GM18508 (cell line): ENCODE measurements around the gene KHNYN.
A peak's percentile ranks its signal among the peaks of the same experiment; 100 is the strongest.
"Not testable (repeated sequence)": the region's sequence is repeated elsewhere in the genome, so short reads cannot be mapped to it uniquely, and the experiment has no call there.

Experiments
- ATAC-seq: cut with Tn5 transposase; IDR thresholded peaks from one replicate; pipeline ENCODE4 v1.9.1; 2021; ENCODE audit warnings: moderate number of reproducible peaks; ENCODE audit not compliant: insufficient read depth, unreplicated experiment

The KHNYN gene

DNA sequence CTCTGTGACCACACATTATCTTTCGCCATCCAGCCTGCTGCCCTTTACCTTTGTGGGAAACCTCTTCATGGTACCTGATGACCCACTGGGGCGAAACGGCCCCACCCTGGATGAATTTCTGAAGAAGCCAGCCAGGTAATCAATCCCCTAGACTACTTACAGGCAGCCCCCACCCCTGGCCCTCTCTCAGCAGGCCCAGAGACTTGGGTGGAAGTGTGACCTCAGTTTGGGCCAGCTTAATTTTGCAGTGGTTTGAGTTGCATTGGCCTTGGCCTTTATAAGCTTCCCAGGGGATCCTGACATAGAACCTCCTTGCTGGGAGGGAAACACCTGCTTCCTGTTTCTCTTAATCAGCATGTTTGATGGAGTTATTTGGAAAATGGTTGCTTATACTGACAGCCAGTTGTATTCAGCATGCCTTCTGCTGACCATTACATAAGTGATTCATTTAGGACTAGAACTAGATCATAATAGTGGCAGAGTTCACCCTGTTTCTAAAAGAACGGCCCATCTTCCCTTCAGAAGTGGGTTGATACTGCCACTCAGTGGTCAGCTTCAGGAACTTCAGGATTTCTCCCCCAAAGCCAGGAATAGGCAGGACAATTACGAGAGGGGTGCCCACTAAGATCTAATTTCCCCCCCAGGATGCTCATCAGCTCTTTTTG is 6.7 kb downstream of the KHNYN start:
- ATAC-seq: no peak

DNA sequence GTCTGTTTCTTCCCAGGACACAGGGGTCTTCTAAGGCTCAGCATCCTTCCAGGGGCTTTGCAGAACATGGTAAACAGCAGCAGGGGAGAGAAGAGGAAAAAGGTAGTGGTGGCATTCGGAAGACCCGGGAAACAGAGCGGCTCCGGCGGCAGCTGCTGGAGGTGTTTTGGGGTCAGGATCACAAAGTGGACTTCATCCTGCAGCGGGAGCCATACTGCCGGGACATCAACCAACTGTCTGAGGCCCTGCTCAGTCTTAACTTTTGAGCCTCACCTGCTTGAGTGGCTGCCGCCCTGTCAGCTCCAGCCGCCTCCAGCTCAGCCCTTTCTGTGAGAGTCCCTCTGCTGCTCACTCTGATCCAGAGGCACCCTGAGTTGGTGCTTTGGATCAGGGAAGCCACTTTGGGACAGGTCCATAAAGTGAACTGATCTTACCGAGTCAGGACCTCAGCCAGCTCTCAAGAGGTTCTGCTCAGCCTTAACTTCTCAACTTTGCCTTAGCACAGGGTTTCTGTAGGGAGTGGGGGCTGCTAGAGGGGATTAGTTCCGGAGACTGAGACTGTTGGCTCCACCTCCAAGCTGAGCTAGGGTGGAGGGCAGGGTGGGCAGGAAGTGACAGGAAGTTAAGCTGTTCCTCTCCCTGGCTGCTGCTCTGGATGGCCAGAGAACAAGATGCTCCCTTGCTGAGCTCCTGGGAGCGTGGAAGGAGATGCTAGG is 7.4 kb downstream of the KHNYN start:
- ATAC-seq: no peak

DNA sequence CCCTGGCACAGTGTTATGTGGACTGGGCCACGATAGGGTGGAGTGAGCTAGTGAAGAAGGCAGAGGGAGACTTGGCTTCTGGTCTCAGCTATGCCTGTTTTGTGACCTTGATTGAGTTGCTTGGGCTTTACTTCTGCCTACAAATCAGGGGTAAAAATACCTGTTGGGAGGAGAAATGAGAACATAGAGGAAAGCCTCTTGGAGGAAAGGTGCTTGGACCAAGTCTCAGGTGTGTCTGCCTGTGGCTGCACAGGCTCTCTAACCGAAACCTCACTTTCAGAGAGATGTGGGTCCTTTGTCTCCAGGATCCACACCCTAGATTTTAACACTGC is 7.9 kb downstream of the KHNYN start:
- ATAC-seq: no peak

DNA sequence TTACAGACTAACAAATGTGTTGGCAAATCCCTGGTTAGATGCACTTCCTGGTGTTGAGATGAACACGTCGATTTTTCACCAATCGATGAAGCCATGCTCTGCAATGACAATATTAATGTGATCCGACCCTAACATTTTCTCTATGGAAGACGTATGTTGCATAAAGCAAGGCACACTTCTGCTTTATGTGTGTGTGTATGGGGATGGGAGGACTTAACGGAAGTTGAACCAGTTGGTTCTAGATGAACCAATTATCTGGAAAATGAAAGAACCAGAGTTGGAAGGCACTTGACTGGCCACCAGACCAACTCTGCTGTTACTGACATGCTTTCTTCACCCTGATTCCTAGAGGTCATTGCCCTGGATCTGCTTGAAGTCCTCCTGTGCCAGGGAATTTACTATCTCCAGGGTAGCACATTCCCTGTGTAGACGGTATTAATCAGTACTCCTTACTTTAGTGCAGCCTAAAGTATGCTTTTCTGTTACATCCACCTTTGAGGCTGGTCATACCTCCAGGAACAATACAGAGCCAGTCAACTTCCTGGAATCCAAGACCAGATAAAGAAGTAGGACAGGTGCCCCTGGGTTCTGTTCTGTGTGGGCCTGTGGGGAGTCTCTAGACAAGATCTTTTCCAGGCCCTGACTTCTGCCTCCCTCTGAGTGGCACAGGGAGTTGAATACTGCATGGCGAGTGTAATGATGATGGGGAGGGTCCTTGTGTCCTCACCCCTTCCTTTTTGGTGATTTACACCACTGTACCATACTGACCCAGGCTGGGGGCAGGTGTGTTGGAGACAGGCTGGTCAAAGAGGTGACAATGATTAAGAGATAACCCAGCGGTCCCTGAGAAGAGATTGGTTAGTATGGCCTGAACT is 8.7 kb downstream of the KHNYN start:
- ATAC-seq: no peak

DNA sequence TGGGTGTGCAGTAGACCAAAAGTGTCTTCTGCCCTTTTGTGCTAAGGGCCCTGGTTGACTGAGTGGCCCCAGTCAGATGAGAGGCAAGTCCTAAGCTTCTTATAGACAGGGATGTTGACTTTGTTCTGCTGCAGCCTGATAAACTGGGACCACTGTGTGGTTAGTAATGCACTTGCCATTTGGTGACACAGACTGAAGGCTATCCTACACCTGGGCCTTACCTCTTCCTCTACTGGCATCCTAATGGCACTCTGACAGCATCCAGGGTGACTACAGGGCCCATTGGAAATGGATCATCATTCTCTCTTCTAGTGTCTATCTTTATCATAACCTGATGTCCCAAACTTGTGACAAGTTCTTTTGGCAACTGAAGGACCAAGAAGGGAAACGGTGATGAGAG is 9.5 kb downstream of the KHNYN start:
- no peak for ATAC-seq

DNA sequence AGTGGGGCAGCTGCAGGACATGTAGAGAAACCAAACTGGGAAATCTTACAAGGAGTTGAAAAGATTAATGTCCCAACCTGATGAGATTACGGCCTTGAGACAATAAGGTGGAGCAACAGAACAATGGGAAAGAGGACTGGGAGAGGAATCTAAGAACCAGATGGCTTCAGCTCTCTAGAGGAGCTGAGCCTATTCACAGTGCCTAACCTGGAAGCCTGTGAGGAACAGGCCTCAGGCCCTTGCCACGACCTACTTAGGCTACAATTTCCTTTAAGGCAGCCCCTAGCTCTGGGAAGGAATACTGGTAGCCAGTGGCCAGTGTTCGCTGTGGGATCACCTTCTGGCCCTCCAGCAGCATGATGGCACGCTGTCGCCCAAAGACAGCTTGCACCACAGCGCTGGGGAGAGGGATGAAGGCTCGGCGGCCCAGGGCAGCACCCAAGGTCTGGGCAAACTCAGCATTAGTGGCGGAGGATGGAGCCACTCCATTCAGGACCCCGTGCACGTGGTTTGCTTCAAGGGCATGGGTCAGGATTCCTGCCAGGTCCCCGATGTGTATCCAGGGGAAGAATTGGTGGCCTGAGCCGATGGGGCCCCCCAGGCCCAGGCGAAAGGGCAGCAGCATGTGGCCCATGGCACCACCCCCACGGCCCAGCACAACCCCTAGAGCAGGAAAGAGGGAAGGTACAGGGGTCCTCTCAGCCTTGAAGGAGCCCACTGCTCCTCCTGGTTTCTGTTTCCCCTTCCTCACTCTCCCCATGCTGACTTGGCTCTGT is 10.3 kb downstream of the KHNYN start:
- no peak for ATAC-seq

DNA sequence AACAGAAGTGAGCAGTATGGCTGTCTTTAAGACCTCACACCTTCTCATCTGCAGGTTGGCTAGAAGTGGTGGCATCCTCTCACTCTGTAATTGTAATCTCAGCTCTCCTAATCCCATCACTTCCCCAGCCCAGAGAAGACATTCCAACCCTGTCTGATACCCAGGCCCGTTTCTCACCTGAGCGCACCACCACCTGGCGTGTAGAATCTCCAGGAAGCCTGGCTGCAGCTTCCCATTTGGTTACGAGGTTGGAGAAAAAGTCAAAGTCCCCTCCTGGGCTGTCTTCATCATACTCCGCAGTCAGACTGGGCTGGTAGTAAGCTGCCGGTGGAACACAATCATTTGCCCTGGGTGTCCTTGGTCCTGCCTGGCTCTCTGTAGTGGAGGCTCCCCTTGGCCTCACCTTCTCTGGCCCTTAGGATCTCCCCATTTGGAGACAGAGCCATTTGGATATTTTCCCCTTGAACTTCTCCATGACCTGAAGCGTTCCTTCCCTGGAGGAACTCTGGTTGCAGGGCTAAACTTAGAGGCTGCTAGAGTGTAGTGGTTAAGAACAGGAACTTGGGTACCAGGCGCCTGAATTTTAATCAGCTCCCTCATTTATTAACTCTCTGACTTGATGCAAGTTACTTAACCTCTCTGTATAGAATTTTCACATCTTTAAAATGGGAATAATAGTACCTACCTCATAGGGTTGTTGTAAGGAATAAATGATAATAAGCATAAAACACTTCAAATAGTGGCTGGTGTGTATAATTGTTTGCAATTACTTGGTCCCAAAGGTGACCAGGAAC is 11.0 kb downstream of the KHNYN start:
- no peak for ATAC-seq

DNA sequence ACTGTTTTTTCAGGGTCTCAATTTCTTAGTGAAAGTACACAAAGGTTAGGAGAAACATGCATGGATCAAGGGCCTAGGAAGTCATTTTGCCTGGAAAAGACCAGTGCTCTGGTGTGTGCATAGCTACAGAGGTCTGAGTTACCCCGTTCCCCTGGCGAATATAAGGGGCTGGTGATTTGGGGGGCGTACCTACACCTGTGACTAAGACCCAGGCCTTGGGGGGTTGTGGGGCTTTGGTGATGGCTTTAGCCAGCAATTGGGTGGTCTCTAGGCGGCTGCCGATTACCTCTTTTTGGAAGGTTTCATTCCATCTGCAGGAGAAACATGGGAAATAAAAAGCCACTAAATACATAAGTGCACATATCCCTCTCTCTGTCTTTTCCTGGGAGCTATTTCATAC is 11.7 kb downstream of the KHNYN start:
- ATAC-seq: no peak

DNA sequence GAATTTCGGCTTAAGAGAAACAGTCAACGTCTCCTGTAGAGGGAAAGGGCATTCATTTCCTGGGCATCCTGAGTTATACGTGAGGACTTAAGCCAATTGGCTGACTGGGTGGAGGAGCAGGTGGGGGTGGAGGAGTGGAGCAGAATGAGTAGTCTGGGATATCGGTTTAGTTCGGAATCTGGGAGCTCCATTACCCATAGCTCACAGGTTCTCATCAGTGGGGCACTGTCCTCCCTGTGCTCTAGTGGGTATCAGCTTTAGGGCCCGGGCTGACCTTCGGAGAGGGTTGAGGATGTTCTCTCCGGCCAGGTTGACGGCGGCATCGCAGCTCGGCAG is 12.1 kb downstream of the KHNYN start:
- no peak for ATAC-seq

DNA sequence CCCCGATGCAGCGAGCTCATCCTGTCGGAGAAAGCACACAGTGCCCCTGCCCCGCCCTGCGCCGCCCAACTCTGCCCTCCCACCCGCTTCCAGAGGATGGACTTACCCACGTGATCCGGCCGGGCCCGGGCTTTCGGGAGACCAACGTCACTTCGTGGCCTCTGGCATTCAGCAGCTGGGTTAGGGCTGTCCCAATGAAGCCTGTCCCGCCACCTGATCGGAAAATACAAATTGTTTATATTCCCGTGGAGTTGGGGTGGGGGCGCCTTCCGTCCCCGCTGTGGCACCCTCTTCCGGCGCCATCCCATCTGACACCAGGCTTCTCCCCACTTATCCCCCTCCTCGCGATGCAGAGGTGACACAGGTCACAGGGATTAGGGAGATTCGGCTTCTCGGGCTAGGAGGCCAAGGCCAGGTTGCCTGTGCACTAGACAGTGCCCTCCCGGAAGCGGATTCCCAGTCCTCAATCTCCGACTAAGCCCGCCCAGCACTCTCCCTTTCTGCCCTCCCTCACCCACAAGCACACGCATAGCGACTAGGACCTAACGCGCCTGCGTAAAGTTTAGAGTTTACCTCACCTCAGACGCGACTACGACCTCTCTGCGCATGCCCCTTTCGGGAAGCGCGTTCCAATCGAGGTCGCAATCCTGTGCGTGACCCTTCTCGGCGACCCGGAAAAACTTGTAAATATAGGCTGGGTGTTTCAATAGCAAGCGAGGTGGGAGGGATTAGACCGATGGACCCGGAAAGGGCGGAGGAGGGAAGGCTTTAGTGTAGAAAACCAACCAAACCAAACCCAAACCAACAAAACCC is 12.7 kb downstream of the KHNYN start, which contains the start of gene SDR39U1:
Gene SDR39U1, minus strand, starts transcription at position 537 of the 813 bp plus-strand sequence. Its CDS starts 7 bp downstream, at position 530.
- ATAC-seq: peak; percentile 87

DNA sequence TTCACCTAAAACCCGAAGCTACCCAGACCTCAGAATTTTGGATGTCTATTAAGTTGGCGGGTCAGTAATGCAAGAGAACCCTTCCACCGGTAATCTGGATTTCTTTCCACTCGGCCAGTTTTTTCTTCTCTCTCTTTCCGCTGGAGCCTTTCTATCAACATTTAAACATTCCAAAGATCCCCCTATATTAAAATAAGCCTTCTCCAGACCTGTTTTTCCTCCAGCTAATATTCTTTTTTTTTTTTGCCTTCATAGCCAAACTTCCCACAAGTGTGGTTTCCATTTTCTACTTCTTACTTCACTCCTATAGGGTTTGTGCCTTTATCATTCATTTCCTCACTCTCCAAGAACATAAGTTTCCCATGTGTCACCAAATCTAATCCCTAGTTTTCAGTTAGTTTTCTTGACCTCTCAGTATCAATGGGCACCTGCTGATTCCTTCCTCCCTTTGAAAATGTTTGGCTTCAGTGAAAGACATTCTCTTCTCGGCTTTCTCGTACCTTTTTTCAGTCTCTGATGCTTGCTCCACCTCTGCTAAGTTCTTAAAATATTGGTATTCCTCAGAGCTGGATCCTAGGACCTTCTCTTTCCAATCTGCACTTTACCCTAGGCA is 13.4 kb downstream of the KHNYN start:
- ATAC-seq: no peak

DNA sequence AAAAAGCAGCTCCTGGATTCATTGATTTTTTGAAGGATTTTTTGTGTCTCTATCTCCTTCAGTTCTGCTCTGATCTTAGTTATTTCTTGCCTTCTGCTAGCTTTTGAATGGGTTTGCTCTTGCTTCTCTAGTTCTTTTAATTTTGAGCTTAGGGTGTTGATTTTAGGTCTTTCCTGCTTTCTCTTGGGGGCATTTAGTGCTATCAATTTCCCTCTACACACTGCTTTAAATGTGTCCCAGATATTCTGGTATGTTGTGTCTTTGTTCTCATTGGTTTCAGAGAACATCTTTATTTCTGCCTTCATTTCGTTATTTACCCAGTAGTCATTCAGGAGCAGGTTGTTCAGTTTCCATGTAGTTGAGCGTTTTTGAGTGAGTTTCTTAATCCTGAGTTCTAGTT is 21.1 kb downstream of the KHNYN start:
- not testable (repeated sequence) for ATAC-seq

DNA sequence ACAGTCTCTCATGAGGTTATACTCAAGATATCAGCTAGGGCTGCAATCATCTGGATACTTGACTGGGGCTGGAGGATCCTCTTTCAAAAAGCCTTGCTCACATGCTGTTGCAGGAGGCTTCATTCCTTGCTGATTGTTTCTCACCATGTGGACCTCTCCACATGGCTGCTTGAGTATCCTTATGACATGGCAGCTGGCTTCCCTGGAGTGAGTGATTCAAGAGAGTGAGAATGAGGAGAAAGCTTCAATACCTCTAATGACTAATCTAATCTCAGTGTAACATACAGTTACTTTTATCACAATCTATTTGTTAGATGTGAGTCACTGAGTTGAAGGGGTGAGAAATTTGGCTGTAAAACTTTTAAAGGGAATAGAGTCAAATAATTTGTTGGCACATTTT is 27.2 kb downstream of the KHNYN start:
- ATAC-seq: no peak

DNA sequence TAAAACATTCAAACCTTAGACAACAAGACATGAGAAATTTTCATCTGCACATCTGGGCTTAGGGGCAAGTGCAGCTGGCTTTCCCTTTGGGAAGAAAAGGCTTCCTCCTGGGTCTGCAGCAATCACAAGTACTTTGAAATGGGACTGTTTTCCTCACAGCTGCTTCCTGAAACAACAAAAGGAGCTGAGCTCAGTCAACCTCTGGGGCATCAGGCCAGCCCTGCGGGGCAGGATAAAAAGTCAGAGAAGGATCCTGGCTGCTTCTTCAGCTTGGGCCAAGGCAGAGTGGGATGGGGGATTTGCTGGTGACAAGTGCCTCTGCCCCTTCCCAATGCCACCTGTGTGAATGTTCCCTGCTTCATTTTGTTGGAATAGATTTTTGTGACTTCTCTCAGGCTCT is 29.0 kb downstream of the KHNYN start:
- no peak for ATAC-seq

DNA sequence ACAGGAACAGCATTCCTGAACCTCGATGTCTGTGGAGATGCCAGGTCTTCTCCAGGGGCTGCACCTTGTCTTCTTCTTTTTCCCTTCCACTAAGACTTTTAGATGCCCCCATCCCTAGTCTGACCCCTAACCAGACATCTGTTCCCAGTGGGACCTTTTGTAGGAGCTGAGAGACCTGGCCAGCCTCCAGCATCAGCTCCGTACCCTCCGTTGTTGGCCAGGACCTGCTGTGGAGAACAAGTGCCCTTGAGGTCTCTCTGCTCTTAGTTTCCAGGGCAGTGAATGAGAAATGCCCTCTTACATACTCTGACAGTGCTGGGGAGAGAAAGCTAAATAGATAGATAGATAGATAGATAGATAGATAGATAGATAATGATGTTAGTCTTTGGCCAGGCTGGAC is 29.6 kb downstream of the KHNYN start:
- no peak for ATAC-seq

DNA sequence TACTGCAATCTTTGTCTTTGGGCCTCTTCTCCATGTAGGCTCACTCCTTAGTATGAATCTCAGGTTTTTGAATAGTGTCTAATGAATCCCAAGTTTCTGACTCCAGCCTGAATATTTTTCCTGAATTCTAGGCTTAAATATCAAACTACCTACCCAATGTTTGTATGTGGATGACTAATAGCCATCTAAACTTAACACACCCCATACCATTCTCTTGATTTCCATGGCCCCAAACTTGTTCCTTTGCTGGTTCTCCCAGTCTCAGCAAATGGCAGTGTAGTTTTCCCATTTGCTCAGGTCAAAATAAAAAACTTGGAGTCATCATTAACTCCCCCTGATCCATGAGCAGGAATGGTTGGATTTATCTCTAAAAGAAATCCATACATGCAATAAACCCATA is 31.6 kb downstream of the KHNYN start:
- ATAC-seq: no peak

DNA sequence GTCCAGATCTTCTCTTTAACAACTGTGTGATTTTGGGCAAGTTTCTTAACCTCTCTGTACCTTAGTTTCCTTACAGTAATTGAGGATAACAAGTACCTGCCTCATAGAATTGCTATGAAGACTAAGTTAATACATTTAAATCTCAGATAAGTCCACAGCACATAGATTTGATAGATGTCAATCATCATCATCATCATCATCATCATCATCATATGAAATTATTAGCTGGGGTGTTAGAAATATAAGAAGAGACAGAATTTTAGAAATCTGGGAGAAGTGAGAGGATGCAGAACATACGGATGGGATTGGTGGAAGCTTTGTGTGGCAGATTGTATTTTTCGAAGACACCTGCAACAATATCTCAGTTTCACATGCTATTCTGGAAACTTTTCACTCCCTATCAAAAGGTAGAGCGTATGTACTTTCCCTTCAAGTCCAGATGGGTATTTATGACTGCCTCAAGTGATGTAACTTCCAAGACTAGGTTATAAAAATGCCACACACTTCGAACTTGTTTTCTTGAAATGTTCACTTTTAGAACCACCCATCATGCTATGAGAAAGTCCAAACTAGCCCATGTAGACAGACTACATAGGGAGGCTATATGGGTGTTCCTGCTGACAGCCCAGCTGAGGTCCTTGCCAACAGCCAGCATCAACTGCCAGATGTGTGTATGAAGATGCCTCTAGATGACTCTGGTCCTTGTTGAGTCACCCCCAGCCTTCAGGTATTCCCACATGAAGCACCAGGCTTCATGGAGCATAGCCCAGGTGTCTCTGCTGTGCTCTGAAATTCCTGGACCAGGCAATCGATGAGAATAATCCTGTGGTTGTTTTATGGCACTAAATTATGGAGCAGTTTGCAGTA is 33.5 kb downstream of the KHNYN start:
- ATAC-seq: no peak
